GM23248 (cell line): ENCODE data around the gene APOL2. TPM values are rescaled to one million over a fixed set of nuclear protein-coding genes. Genes with fewer than 3 reads are reported as not detected.

Source experiments
- DNase-seq: peaks from one replicate; pipeline ENCODE4 v3.0.0-alpha.2; 2015
- H2AFZ ChIP-seq: fragments of 200-600 bp; sonication (generic); 2 replicates; pipeline ENCODE4 v1.6.1; 2016; ENCODE audit warnings: antibody characterized with exemption
- H3F3A ChIP-seq: fragments of 200-600 bp; sonication (generic); 2 replicates; pipeline ENCODE4 v1.6.1; 2016; ENCODE audit warnings: mild to moderate bottlenecking, antibody characterized with exemption, mixed run types; ENCODE audit not compliant: insufficient read depth
- H3K27ac ChIP-seq: fragments of 200-600 bp; sonication (generic); 2 replicates; pipeline ENCODE4 v1.5.1; 2016; ENCODE audit warnings: mild to moderate bottlenecking
- H3K27me3 ChIP-seq: fragments of 200-600 bp; sonication (generic); replicated peaks from 2 replicates; pipeline ENCODE4 v1.6.1; 2016; ENCODE audit warnings: mild to moderate bottlenecking; ENCODE audit not compliant: insufficient read depth
- H3K36me3 ChIP-seq: fragments of 200-600 bp; sonication (generic); 2 replicates; pipeline ENCODE4 v1.6.1; 2016; ENCODE audit warnings: low read depth, mild to moderate bottlenecking
- H3K4me1 ChIP-seq: fragments of 200-600 bp; sonication (generic); 2 replicates; pipeline ENCODE4 v1.6.1; 2016; ENCODE audit warnings: mild to moderate bottlenecking; ENCODE audit not compliant: insufficient read depth
- H3K4me2 ChIP-seq: fragments of 200-600 bp; sonication (generic); one replicate; pipeline ENCODE4 v1.6.1; 2016; ENCODE audit warnings: mild to moderate bottlenecking; ENCODE audit not compliant: unreplicated experiment
- H3K4me3 ChIP-seq: fragments of 200-600 bp; sonication (generic); 2 replicates; pipeline ENCODE4 v1.5.1; 2016; ENCODE audit warnings: mild to moderate bottlenecking
- H3K79me2 ChIP-seq: fragments of 200-600 bp; sonication (generic); 2 replicates; pipeline ENCODE4 v1.6.1; 2016; ENCODE audit warnings: mild to moderate bottlenecking; ENCODE audit not compliant: insufficient read depth
- H3K9ac ChIP-seq: fragments of 200-600 bp; sonication (generic); 2 replicates; pipeline ENCODE4 v1.6.1; 2016; ENCODE audit warnings: mild to moderate bottlenecking
- H3K9me2 ChIP-seq: fragments of 200-600 bp; sonication (generic); 2 replicates; pipeline ENCODE4 v1.6.1; 2016; ENCODE audit warnings: mixed run types, mild to moderate bottlenecking, moderate library complexity; ENCODE audit not compliant: insufficient read depth
- H3K9me3 ChIP-seq: fragments of 200-600 bp; sonication (generic); one replicate; pipeline ENCODE4 v1.6.1; 2017; ENCODE audit warnings: low read depth
- H4K20me1 ChIP-seq: fragments of 200-600 bp; sonication (generic); 2 replicates; pipeline ENCODE4 v1.6.0; 2016; ENCODE audit not compliant: insufficient read depth
- EZH2 ChIP-seq: fragments of 200-600 bp; sonication (generic); IDR thresholded peaks from 2 replicates; pipeline ENCODE4 v1.6.1; 2018; ENCODE audit warnings: antibody characterized with exemption, mild to moderate bottlenecking; ENCODE audit not compliant: insufficient read depth, poor library complexity, severe bottlenecking
- EZH2phosphoT487 ChIP-seq: fragments of 200-600 bp; sonication (generic); IDR thresholded peaks from 2 replicates; pipeline ENCODE4 v1.6.1; 2018; ENCODE audit warnings: antibody characterized with exemption, moderate library complexity, mild to moderate bottlenecking, low read depth; ENCODE audit not compliant: insufficient read depth
- WGBS, 2 experiments: methylation state at CpG; one replicate each; pipeline ENCODE4 v1.1.6; 2015 to 2017; ENCODE audit warnings: low lambda C conversion rate in 2 of 2, low coverage in 1 of 2; ENCODE audit errors: missing lambda C conversion rate in 2 of 2; 5-methylcytosine and 5-hydroxymethylcytosine counted together
- in situ Hi-C: fragments of 300-500 bp; cut with MboI; formaldehyde crosslinking; loops from 2 replicates; pipeline ENCODE4 v1.15.0; 2020
- polyA plus RNA-seq: library from polyadenylated mRNA; unstranded; fragments of >200 nt; fragmentation: Nextera tagmentation; extraction: Ambion mirVana; gene quantifications from 2 replicates; pipeline ENCODE4 v1.2.1, GENCODE V29; 2016
- total RNA-seq: library from RNA; depleted of rRNA; stranded (reverse); fragments of >200 nt; shearing (Covaris generic); gene quantifications from 2 replicates; pipeline ENCODE4 v1.2.3, GENCODE V29; 2014

The APOL2 gene
- total and polyA plus RNA-seq, 2 experiments from 2014 or later, result 28.4 to 37.7 TPM

- in situ Hi-C loops, result no loop called here
- no peak overlapping the region; the same call in 1 of the 2 replicates for H3K9ac ChIP-seq
Measured at GRCh38 chr22:36286096-36286957, 47.0 kb upstream of the APOL2 start.

GRCh38 chr22:36285545-36285944 lies 46.2 kb upstream of the APOL2 start:
- no peaks in the 10 kb centered on the region for H3K9me2 ChIP-seq
- no peak overlapping the region for H3K27ac ChIP-seq
- no peaks in the 10 kb centered on the region for H3K4me1 ChIP-seq
- no peak for DNase-seq
- no peaks in the 10 kb centered on the region for H3K9me3 ChIP-seq
- H3K27me3 ChIP-seq, result no peaks in the 10 kb centered on the region
- H3K36me3 ChIP-seq, result peaks cover 79% of the 10 kb centered on the region
- in situ Hi-C loops, result no loop called here
- H3K9ac ChIP-seq, result no peak overlapping the region
- H2AFZ ChIP-seq, result no peak overlapping the region
- TF ChIP-seq EZH2phosphoT487 (no peak), EZH2 (no peak)
- no peaks in the 10 kb centered on the region; the same call in 1 of the 2 replicates for H4K20me1 ChIP-seq
- H3F3A ChIP-seq, result peaks cover 67% of the 10 kb centered on the region
- H3K4me2 ChIP-seq, result no peak overlapping the region
- 65 to 79% methylated on average over 10 to 21 of the region's 21 CpGs for WGBS, 2 experiments
- peaks cover 13% of the 10 kb centered on the region; the same call in 1 of the 2 replicates for H3K79me2 ChIP-seq
- no peak overlapping the region for H3K4me3 ChIP-seq

More at GRCh38 chr22:36286096-36286957, 47.0 kb upstream of the APOL2 start:
- Histone ChIP-seq H3K79me2 (peaks cover 13% of the 10 kb centered on the region; the same call in 1 of the 2 replicates), H4K20me1 (no peaks in the 10 kb centered on the region; the same call in 1 of the 2 replicates), H3K9me3 (no peaks in the 10 kb centered on the region), H3K27me3 (no peaks in the 10 kb centered on the region), H3K36me3 (peaks cover 74% of the 10 kb centered on the region), H3K9me2 (no peaks in the 10 kb centered on the region), H3F3A (peaks cover 59% of the 10 kb centered on the region), H3K4me1 (no peaks in the 10 kb centered on the region), H3K27ac (peak overlapping the region; percentile 48), H3K4me2 (no peak overlapping the region), H3K4me3 (no peak overlapping the region), H2AFZ (no peak overlapping the region)
- DNase-seq, result peak; percentile 88
- TF ChIP-seq EZH2 (no peak), EZH2phosphoT487 (no peak)
- WGBS, 2 experiments, result 39 to 42% methylated on average over 24 to 28 of the region's 28 CpGs

- TF ChIP-seq EZH2phosphoT487 (no peak), EZH2 (no peak)
- Histone ChIP-seq H3K9ac (no peak overlapping the region), H3K4me1 (no peaks in the 10 kb centered on the region), H3K4me3 (no peak overlapping the region), H3K9me2 (no peaks in the 10 kb centered on the region), H3K9me3 (no peaks in the 10 kb centered on the region), H3K79me2 (peaks cover 13% of the 10 kb centered on the region; the same call in 1 of the 2 replicates), H4K20me1 (no peaks in the 10 kb centered on the region; the same call in 1 of the 2 replicates), H3K27ac (no peak overlapping the region), H3K36me3 (peaks cover 83% of the 10 kb centered on the region), H3F3A (peaks cover 72% of the 10 kb centered on the region), H3K27me3 (no peaks in the 10 kb centered on the region), H2AFZ (no peak overlapping the region), H3K4me2 (no peak overlapping the region)
- in situ Hi-C loops, result no loop called here
- no peak for DNase-seq
- WGBS, 2 experiments, result 70 to 76% methylated on average over 11 to 12 of the region's 12 CpGs
Measured at GRCh38 chr22:36285017-36285416, 45.7 kb upstream of the APOL2 start.

- Histone ChIP-seq H3K4me2 (no peak overlapping the region), H3K36me3 (peaks cover 84% of the 10 kb centered on the region), H3K9me2 (no peaks in the 10 kb centered on the region), H3K9ac (no peak overlapping the region), H3K27ac (no peak overlapping the region), H3K4me1 (no peaks in the 10 kb centered on the region), H4K20me1 (no peaks in the 10 kb centered on the region), H2AFZ (no peak overlapping the region), H3K9me3 (no peaks in the 10 kb centered on the region), H3K79me2 (peaks cover 6% of the 10 kb centered on the region; the same call in 1 of the 2 replicates), H3F3A (peaks cover 74% of the 10 kb centered on the region), H3K4me3 (no peak overlapping the region), H3K27me3 (no peaks in the 10 kb centered on the region)
- 94 to 96% methylated on average over 19 to 24 of the region's 24 CpGs for WGBS, 2 experiments
- in situ Hi-C loops, result no loop called here
- TF ChIP-seq EZH2phosphoT487, result no peak
- no peak for DNase-seq
Measured at GRCh38 chr22:36284171-36284571, 44.8 kb upstream of the APOL2 start.
